MCF 10A (cell line): ENCODE results near the gene OR2D2. TPM values are rescaled to one million over a fixed set of nuclear protein-coding genes. Genes with fewer than 3 reads are reported as not detected.

Experiments
- BruUV-seq: library from RNA; stranded (reverse); fragments of 400-500 nt; replicated peaks from 2 replicates; lab custom pipeline; 2021; lab: Mats Ljungman, UMichigan
- CTCF ChIA-PET: fragments of 300-600 bp; sonication (Branson Sonifier 250); formaldehyde crosslinking; extraction: SDS; loops from one replicate; lab custom pipeline; 2021; ENCODE audit warnings: antibody characterized with exemption, inconsistent platforms; lab: Yijun Ruan, JAX
- POLR2A ChIA-PET: fragments of 300-600, 350-650 bp; sonication (Branson Sonifier 250); formaldehyde crosslinking; extraction: SDS; loops from one replicate; lab custom pipeline; 2020; ENCODE audit warnings: antibody characterized with exemption, inconsistent platforms; lab: Yijun Ruan, JAX
- DNase-seq: peaks from one replicate; pipeline ENCODE4 v3.0.0-alpha.2; 2018; ENCODE audit not compliant: unreplicated experiment
- H3K27ac Mint-ChIP-seq: one replicate; pipeline ENCODE4 v1.8.0; 2022; ENCODE audit warnings: mild to moderate bottlenecking, low read depth, mixed read lengths; ENCODE audit not compliant: unreplicated experiment
- H3K27me3 Mint-ChIP-seq: one replicate; pipeline ENCODE4 v1.8.0; 2022; ENCODE audit warnings: mixed read lengths; ENCODE audit not compliant: insufficient read depth, unreplicated experiment
- H3K36me3 Mint-ChIP-seq: one replicate; pipeline ENCODE4 v1.8.0; 2022; ENCODE audit warnings: mild to moderate bottlenecking, moderate library complexity, mixed read lengths; ENCODE audit not compliant: insufficient read depth, unreplicated experiment
- H3K4me1 Mint-ChIP-seq: one replicate; pipeline ENCODE4 v1.8.0; 2022; ENCODE audit warnings: mixed read lengths; ENCODE audit not compliant: insufficient read depth, unreplicated experiment
- H3K4me3 Mint-ChIP-seq: one replicate; pipeline ENCODE4 v1.8.0; 2022; ENCODE audit warnings: mild to moderate bottlenecking, moderate library complexity, mixed read lengths; ENCODE audit not compliant: unreplicated experiment
- H3K9me3 Mint-ChIP-seq: one replicate; pipeline ENCODE4 v1.8.0; 2022; ENCODE audit warnings: mixed read lengths; ENCODE audit not compliant: unreplicated experiment
- CTCF ChIP-seq: fragments of 200-600 bp; IDR thresholded peaks from one replicate; pipeline ENCODE4 v1.8.0; 2022; ENCODE audit warnings: antibody characterized with exemption, mild to moderate bottlenecking; ENCODE audit not compliant: unreplicated experiment
- intact Hi-C: fragments of 100-400 bp; cut with micrococcal nuclease; formaldehyde crosslinking; loops from 2 replicates; pipeline ENCODE4 v1.14.1; 2022
- total RNA-seq: library from RNA; stranded (reverse); gene quantifications from 2 replicates; pipeline ENCODE4 v1.2.3, GENCODE V29; 2022

Gene OR2D2
- total RNA-seq, 1 experiment from 2014 or later: 0.56 TPM

GRCh38 chr11:6841694-6842093, 50.6 kb downstream of the OR2D2 start:
- no peak overlapping the region for H3K27ac Mint-ChIP-seq
- DNase-seq: no peak
- no peaks in the 10 kb centered on the region for H3K27me3 Mint-ChIP-seq
- TF ChIP-seq CTCF: no peak
- POLR2A ChIA-PET: no interaction called here
- no peaks in the 10 kb centered on the region for H3K36me3 Mint-ChIP-seq
- BruUV-seq: no TSS peak
- peaks cover 8% of the 10 kb centered on the region for H3K9me3 Mint-ChIP-seq
- no peak overlapping the region for H3K4me3 Mint-ChIP-seq
- no peaks in the 10 kb centered on the region for H3K4me1 Mint-ChIP-seq
- CTCF ChIA-PET: interaction anchor here (0.6 to 1.8 kb wide), 2 partner anchors 29 to 714 kb away, joined by 3 to 5 read pairs; no protein-coding TSS in a partner anchor
- intact Hi-C loops: no loop called here

Other genes starting within 250 kb of the OR2D2 start
- gene DCHS1, start 236.7 kb downstream of the OR2D2 start, total RNA-seq: 0.19 and 0.27 TPM in 2 replicates
- gene MRPL17, start 209.2 kb downstream of the OR2D2 start, total RNA-seq: 78.0 and 88.4 TPM in 2 replicates
- gene OR2AG2, start 120.5 kb downstream of the OR2D2 start, total RNA-seq: 0.37 and 0.39 TPM in 2 replicates
- not detected in 2 replicates for gene OR2AG1, start 109.5 kb downstream of the OR2D2 start, total RNA-seq
- gene OR6A2, start 92.8 kb downstream of the OR2D2 start, total RNA-seq: 0.17 and 0.28 TPM in 2 replicates
- gene OR10A5, start 46.8 kb downstream of the OR2D2 start, total RNA-seq: not detected in 2 replicates
- gene OR10A2, start 29.4 kb downstream of the OR2D2 start, total RNA-seq: not detected in 2 replicates
- not detected in 2 replicates for gene OR10A4, start 15.9 kb downstream of the OR2D2 start, total RNA-seq
- not detected in 2 replicates for gene OR2D3, start 28.5 kb upstream of the OR2D2 start, total RNA-seq
- gene ZNF215, start 33.9 kb upstream of the OR2D2 start, total RNA-seq: 9.2 and 11.1 TPM in 2 replicates
- 3.1 and 4.2 TPM in 2 replicates for gene ZNF214, start 127.8 kb upstream of the OR2D2 start, total RNA-seq
- gene NLRP14, start 128.0 kb upstream of the OR2D2 start, total RNA-seq: not detected in 2 replicates
- not detected in 2 replicates for gene RBMXL2, start 196.5 kb upstream of the OR2D2 start, total RNA-seq